Measurements from ENCODE around the gene FXYD6.

DNA sequence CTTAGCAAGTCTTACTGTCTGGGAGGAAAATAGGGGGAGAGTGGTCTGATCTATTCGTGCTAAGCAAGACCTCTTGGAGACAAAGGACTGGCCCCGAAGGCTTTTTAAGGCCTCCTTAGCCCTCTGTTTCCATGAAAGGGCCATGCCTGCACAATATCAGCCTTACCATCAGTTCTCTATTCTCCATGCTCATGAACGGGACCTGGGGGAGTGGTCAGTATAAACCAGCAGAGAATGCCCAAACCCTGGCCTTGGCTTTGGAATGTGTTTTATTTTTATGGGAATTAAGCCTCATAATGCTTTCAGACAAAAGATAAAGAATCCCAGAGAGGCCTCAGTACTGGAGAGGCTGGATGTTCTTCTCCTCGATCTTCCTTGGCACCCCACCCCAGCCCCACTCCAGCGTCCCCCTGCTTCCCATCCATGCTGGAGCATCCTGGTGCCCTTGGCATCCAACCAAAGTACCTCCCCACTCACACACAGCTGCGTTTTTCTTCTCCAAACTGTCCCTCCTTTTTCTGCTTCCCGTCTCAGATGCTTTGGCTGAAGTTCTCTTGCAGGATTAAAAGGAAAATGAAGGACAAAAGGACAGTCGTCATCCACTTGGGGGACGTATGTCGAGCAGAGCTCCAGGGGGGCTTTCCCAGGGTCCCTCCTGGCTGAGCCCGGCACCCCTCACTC lies 18.6 kb downstream of the FXYD6 start:
- TF ChIP-seq TEAD4 (IDR thresholded peaks at IDR 0.05) (no peak), RAD21 (IDR thresholded peaks at IDR 0.05; ENCODE audit: low read depth) (no peak), TAF1 (IDR thresholded peaks at IDR 0.05; ENCODE audit: low read depth) (no peak), CREB1 (IDR thresholded peaks at IDR 0.05; ENCODE audit: low read depth) (no peak)

All from Ishikawa (cell line).